Aorta (tissue), 5 donors: ENCODE measurements around the gene CILP2. TPM values are rescaled to one million over a fixed set of nuclear protein-coding genes. Genes with fewer than 3 reads are reported as not detected.

ENCODE experiments used
- ATAC-seq: fragments of 200-7000 bp; cut with Tn5 transposase; one replicate; pipeline ENCODE4 v1.9.1; 2022; ENCODE audit warnings: moderate library complexity; ENCODE audit not compliant: low FRiP score
- DNase-seq, 2 donors: peaks; one replicate each; pipeline ENCODE4 v3.0.0-alpha.2; 2020
- H3K27ac ChIP-seq, 2 donors: one replicate each; pipeline ENCODE4 v1.5.1; 2013; ENCODE audit warnings: low read length in 2 of 2, mild to moderate bottlenecking in 2 of 2, moderate library complexity in 2 of 2, control low read depth in 1 of 2, inconsistent platforms in 1 of 2, low read depth in 1 of 2
- H3K27me3 ChIP-seq, 2 donors: one replicate each; pipeline ENCODE4 v1.6.1; 2013; ENCODE audit warnings: control low read depth in 1 of 2, low read length in 1 of 2, mild to moderate bottlenecking in 1 of 2, moderate library complexity in 1 of 2; ENCODE audit not compliant: insufficient read depth in 2 of 2, control insufficient read depth in 1 of 2
- H3K36me3 ChIP-seq, 2 donors: one replicate each; pipeline ENCODE4 v1.6.1; 2013; ENCODE audit warnings: control low read depth in 1 of 2, low read length in 1 of 2, mild to moderate bottlenecking in 1 of 2; ENCODE audit not compliant: insufficient read depth in 2 of 2, control insufficient read depth in 1 of 2
- H3K4me1 ChIP-seq, 2 donors: one replicate each; pipeline ENCODE4 v1.6.1; 2013; ENCODE audit warnings: low read length in 2 of 2, control low read depth in 1 of 2, mild to moderate bottlenecking in 1 of 2, moderate library complexity in 1 of 2; ENCODE audit not compliant: insufficient read depth in 2 of 2, control insufficient read depth in 1 of 2
- H3K4me3 ChIP-seq, 2 donors: one replicate each; pipeline ENCODE4 v1.5.1; 2013; ENCODE audit warnings: low read length in 2 of 2, control low read depth in 1 of 2, mild to moderate bottlenecking in 1 of 2
- H3K9me3 ChIP-seq: one replicate; pipeline ENCODE4 v1.6.1; 2013; ENCODE audit warnings: mild to moderate bottlenecking, low read length; ENCODE audit not compliant: control insufficient read depth
- WGBS, 2 donors: extraction: QIAGEN DNeasy Blood & Tissue Kit; methylation state at CpG; one replicate each; pipeline ENCODE4 v1.1.7; 2013; 5-methylcytosine and 5-hydroxymethylcytosine counted together
- intact Hi-C, 2 donors: fragments of 100-400 bp; cut with DNase I; formaldehyde crosslinking; loops; one replicate each; pipeline versions ENCODE4 v1.14.2 to v1.15.0; 2022
- polyA plus RNA-seq, 2 donors: library from polyadenylated mRNA; stranded (reverse); fragments of 200-250 nt; gene quantifications; one replicate each; pipeline ENCODE4 v1.2.3, GENCODE V29; 2013
- total RNA-seq, 2 donors: library from RNA; stranded (reverse); fragmentation: NEBNext Ultra II Directional; extraction: Animal tissue kit (Norgen Biotek cat#: 25700); gene quantifications; one replicate each; pipeline ENCODE4 v1.2.1, GENCODE V29; 2021
- donor health status: healthy with polysubstance abuse.
- donor health status: Bipolar disorder and iron deficiency.
- donor health status: DM: no; HTN: no; CAD: no.
- donor health status: DM: no; HTN: no; CAD: no.
- donor health status: DM: yes; HTN: yes; CAD: no.

Gene CILP2
- total and polyA plus RNA-seq, 4 donors, result 0.13 to 4.2 (median 0.36) TPM; not detected in 1

DNA sequence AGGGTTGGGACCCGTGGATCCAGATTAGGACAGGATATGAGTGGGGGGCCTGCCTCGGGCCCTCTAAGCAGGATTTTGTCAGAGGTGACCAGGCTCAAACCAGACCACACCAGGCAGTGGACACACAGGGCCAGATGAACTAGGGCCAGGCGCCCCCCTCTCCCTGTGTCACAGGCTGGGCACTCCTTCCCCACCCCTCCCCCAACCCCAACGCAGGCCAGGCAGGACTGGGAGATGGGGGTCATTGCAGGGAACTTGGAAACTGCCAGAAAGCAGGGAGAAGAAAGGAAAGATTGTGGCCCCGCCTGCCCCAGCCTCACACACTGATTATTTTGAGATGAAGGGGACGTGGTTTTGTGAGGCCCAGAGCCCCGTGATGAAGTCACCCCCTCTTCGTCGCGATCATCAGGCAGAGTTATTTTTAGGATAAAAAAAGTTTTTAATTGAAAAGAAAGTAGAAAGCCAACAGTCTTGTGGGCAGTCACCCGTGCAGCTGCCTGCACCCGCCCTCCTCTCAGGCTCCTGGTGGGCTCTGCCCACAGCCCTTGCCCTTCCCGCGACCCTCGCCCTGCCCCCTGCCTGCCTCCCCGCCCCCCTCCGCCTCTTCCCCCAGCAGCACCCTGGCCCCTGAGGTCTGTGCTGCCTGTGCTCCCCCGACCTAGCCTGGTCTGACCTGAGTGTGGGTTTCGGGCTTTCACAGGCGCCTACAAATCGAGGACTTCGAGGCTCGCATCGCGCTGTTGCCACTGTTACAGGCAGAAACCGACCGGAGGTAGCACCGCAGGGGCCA, 11.3 kb upstream of the CILP2 start:
- Histone ChIP-seq H3K4me1 (no peaks in the 10 kb centered on the region), H3K36me3 (no peaks in the 10 kb centered on the region), H3K4me3 (no peak overlapping the region), H3K27ac (no peak overlapping the region), H3K27me3 (no peaks in the 10 kb centered on the region), H3K9me3 (no peaks in the 10 kb centered on the region)
- ATAC-seq (no peak), DNase-seq (no peak)
- intact Hi-C loops, result no loop called here
- 73 to 78% methylated on average over 28 of the region's 28 CpGs for WGBS, 2 donors

GRCh38 chr19:19527371-19527656, 10.8 kb upstream of the CILP2 start:
- no peaks in the 10 kb centered on the region for H3K27me3 ChIP-seq
- intact Hi-C loops, result no loop called here
- no peak overlapping the region for H3K4me3 ChIP-seq
- no peaks in the 10 kb centered on the region for H3K9me3 ChIP-seq
- H3K4me1 ChIP-seq, result no peaks in the 10 kb centered on the region
- no peak for DNase-seq
- ATAC-seq, result no peak
- no peak overlapping the region for H3K27ac ChIP-seq
- WGBS, 2 donors, result 93 to 95% methylated on average over 9 of the region's 9 CpGs
- H3K36me3 ChIP-seq, result no peaks in the 10 kb centered on the region

DNA sequence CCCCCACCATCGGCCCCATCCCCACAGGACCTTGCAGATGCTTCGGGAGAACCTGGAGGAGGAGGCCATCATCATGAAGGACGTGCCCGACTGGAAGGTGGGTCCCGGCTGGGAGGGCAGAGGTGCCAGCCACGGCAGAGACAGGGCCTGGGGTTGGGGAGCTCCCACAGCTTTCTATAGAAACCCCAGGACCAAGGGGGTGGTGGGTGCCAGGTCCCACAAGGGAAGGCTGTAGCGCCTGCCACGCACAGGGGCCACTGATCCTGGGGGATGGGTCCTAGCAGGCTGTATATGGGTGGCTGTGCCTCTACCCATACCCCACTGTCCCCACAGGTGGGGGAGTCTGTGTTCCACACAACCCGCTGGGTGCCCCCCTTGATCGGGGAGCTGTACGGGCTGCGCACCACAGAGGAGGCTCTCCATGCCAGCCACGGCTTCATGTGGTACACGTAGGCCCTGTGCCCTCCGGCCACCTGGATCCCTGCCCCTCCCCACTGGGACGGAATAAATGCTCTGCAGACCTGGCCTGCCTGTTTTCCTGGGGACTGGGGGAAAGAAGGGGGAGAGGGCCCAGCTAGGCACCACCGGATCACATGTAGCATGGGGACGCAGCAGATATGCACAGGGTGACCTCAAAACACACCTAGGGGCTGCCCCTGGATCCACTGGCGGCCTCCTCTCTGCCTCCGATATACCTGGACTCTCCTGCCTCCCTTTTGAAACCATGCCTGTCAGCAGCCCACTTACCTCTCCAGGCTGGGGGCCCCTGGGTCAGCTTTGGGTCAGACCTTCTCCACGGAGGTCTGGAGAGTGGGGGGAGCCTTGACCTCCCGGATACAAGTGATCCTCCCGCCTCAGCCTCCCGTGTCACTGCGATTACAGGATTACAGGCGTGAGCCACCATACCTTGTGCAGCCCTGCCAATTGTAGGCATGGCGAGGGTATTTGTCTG, 10.1 kb upstream of the CILP2 start:
- no peak overlapping the region for H3K27ac ChIP-seq
- no peaks in the 10 kb centered on the region for H3K36me3 ChIP-seq
- 91 to 92% methylated on average over 26 to 27 of the region's 27 CpGs for WGBS, 2 donors
- H3K27me3 ChIP-seq, result no peaks in the 10 kb centered on the region
- intact Hi-C loops, result no loop called here
- no peak for DNase-seq
- no peaks in the 10 kb centered on the region for H3K9me3 ChIP-seq
- H3K4me1 ChIP-seq, result no peaks in the 10 kb centered on the region
- H3K4me3 ChIP-seq, result no peak overlapping the region
- ATAC-seq, result no peak

GRCh38 chr19:19528721-19529490, 9.2 kb upstream of the CILP2 start, which contains the start of gene YJEFN3:
Gene YJEFN3 (plus strand): TSS chr19:19528911. CDS start chr19:19528933, 22 bp downstream.
- Histone ChIP-seq H3K9me3 (no peaks in the 10 kb centered on the region), H3K4me3 (no peak within 1 kb of the TSS), H3K4me1 (no peaks in the 10 kb centered on the region), H3K27ac (no peak within 1 kb of the TSS), H3K36me3 (no peaks in the 10 kb centered on the region), H3K27me3 (no peaks in the 10 kb centered on the region)
- 46 to 48% methylated on average over 28 to 50 of the region's 50 CpGs for WGBS, 2 donors
- intact Hi-C loops, result no loop called here
- no peak for ATAC-seq
- DNase-seq, result no peak

DNA sequence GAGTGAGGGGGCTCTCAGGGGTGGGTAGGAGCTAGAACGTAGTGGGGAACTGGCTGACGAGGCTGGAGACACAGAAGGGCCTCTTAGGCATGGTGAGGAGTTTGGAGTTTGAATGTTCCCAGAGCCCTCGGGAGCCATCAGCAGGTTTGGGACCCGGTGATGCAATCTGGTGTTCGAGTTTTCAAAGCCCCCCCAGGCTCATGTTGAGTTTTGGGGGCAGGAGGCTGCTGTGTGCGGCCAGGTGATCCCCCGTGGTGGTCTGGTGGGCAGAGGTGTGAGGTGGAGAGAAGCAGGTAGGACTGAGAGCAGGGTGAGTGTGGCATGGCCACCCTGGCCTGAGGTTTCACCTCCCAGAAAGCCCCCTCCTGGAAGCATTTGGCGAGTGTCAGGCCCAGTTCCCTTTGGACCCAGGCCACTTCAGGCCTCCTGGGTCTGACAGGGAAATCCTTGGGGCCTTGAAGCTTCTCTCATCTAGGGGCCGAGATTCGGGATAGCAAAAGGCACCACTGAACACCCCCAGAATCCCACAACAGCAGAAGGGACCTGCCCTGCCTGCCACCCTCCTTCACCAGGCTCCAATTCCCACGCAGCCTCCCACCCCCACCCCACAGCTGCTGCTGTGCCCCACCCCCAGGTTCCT, 8.2 kb upstream of the CILP2 start:
- intact Hi-C loops, result loop anchor here in 1 of 2 donors (5.0 kb wide), 2 partner anchors 112 to 432 kb away; partner anchors contain the start of gene GMIP
- 67 to 73% methylated on average over 11 of the region's 11 CpGs for WGBS, 2 donors
- Histone ChIP-seq H3K9me3 (no peaks in the 10 kb centered on the region), H3K27ac (no peak overlapping the region), H3K4me3 (no peak overlapping the region), H3K27me3 (no peaks in the 10 kb centered on the region), H3K4me1 (no peaks in the 10 kb centered on the region), H3K36me3 (no peaks in the 10 kb centered on the region)
- ATAC-seq (no peak), DNase-seq (no peak)

DNA sequence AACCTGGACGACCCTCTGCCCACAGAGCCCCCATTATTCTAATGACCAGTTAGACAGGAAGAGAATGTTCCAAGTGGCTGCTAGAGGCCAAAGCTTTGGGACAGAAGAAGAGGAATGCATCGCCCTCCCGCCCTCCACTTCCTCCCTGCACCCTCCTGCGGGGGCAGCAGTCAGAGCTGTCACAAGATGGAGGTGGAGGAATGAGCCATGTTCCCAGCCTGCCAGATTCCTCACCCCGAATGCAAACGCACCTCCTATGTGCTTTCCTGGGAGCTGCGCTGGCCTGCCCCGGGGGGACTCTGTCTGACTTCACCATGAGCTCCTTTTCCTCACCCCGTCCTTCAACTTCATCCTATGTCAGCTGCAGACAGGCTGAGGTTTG, 7.7 kb upstream of the CILP2 start:
- H3K4me1 ChIP-seq, result no peaks in the 10 kb centered on the region
- intact Hi-C loops, result loop anchor here in 1 of 2 donors (5.0 kb wide), 2 partner anchors 112 to 432 kb away; partner anchors contain the start of gene GMIP
- no peak for ATAC-seq

DNA sequence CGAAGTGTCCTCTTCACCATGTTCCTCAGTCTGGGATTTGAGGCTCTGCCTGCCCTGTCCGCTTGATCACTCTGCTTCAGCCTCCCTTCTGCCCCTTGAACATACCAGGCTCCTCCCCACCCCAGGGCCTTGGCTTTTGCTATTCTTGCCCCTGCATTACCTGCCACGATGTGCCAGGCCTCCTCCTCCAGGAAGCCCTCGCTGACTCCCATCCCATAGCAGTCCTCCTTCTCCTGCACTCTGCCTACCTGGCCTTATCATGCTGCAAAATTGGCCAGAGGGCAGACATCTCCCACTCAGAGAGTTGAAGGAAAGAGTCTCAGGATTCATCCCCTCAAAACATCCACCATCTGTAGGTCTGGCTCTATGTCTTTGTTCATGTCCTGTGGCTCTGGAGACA, 7.2 kb upstream of the CILP2 start:
- Histone ChIP-seq H3K27me3 (no peaks in the 10 kb centered on the region), H3K36me3 (no peaks in the 10 kb centered on the region), H3K27ac (no peak overlapping the region), H3K9me3 (no peaks in the 10 kb centered on the region), H3K4me3 (no peak overlapping the region), H3K4me1 (no peaks in the 10 kb centered on the region)
- DNase-seq, result no peak
- intact Hi-C loops, result loop anchor here in 1 of 2 donors (5.0 kb wide), 2 partner anchors 111 to 431 kb away; partner anchors contain the start of gene GMIP
- no peak for ATAC-seq
- 85 to 89% methylated on average over 4 of the region's 4 CpGs for WGBS, 2 donors

More for the DNA sequence above, 7.7 kb upstream of the CILP2 start:
- Histone ChIP-seq H3K27ac (no peak overlapping the region), H3K27me3 (no peaks in the 10 kb centered on the region), H3K4me3 (no peak overlapping the region), H3K9me3 (no peaks in the 10 kb centered on the region), H3K36me3 (no peaks in the 10 kb centered on the region)
- WGBS, 2 donors, result 44 to 48% methylated on average over 9 of the region's 9 CpGs
- DNase-seq, result no peak
